IPS-18a (cell line): ENCODE results near the gene PAAF1.
A peak's percentile ranks its signal among the peaks of the same experiment; 100 is the strongest.
"Not testable (repeated sequence)": the region's sequence is repeated elsewhere in the genome, so short reads cannot be mapped to it uniquely, and the experiment has no call there.

Source experiments
- H3K27ac ChIP-seq: one replicate; pipeline ENCODE4 v1.5.1; 2013; ENCODE audit warnings: low read length
- H3K27me3 ChIP-seq: one replicate; pipeline ENCODE4 v1.6.1; 2013; ENCODE audit warnings: mild to moderate bottlenecking, low read length; ENCODE audit not compliant: control insufficient read depth, insufficient read depth
- H3K36me3 ChIP-seq: one replicate; pipeline ENCODE4 v1.6.1; 2013; ENCODE audit warnings: low read depth, low read length; ENCODE audit not compliant: control insufficient read depth
- H3K4me1 ChIP-seq: one replicate; pipeline ENCODE4 v1.6.1; 2013; ENCODE audit warnings: low read depth, low read length; ENCODE audit not compliant: control insufficient read depth
- H3K4me3 ChIP-seq: one replicate; pipeline ENCODE4 v1.5.1; 2013; ENCODE audit warnings: low read length
- H3K9ac ChIP-seq: one replicate; pipeline ENCODE4 v1.6.1; 2013; ENCODE audit warnings: mild to moderate bottlenecking, low read length, moderate library complexity
- H3K9me3 ChIP-seq: one replicate; pipeline ENCODE4 v1.6.1; 2013; ENCODE audit warnings: low read depth, low read length; ENCODE audit not compliant: control insufficient read depth

The PAAF1 gene

GRCh38 chr11:73860202-73860601 is 16.6 kb upstream of the PAAF1 start:
- Histone ChIP-seq H3K4me1 (peaks cover 9% of the 10 kb centered on the region), H3K36me3 (no peaks in the 10 kb centered on the region), H3K27ac (no peak overlapping the region), H3K27me3 (no peaks in the 10 kb centered on the region), H3K9ac (no peak overlapping the region), H3K9me3 (no peaks in the 10 kb centered on the region), H3K4me3 (no peak overlapping the region)

- Histone ChIP-seq H3K27ac (no peak overlapping the region), H3K36me3 (no peaks in the 10 kb centered on the region), H3K4me1 (no peaks in the 10 kb centered on the region), H3K9me3 (no peaks in the 10 kb centered on the region), H3K4me3 (no peak overlapping the region), H3K27me3 (no peaks in the 10 kb centered on the region), H3K9ac (no peak overlapping the region)
These were observed 13.8 kb upstream of the PAAF1 start for GRCh38 chr11:73862986-73863385.

GRCh38 chr11:73866095-73866579 is 10.7 kb upstream of the PAAF1 start:
- Histone ChIP-seq H3K4me3 (no peak overlapping the region), H3K27me3 (no peaks in the 10 kb centered on the region), H3K4me1 (no peaks in the 10 kb centered on the region), H3K27ac (no peak overlapping the region), H3K36me3 (peaks cover 3% of the 10 kb centered on the region), H3K9ac (no peak overlapping the region), H3K9me3 (no peaks in the 10 kb centered on the region)

- no peak overlapping the region for H3K27ac ChIP-seq
- H3K4me3 ChIP-seq = no peak overlapping the region
- no peaks in the 10 kb centered on the region for H3K4me1 ChIP-seq
- no peaks in the 10 kb centered on the region for H3K27me3 ChIP-seq
- H3K9me3 ChIP-seq = no peaks in the 10 kb centered on the region
- H3K36me3 ChIP-seq = peaks cover 6% of the 10 kb centered on the region
- H3K9ac ChIP-seq = no peak overlapping the region
These were observed 10.2 kb upstream of the PAAF1 start for GRCh38 chr11:73866586-73866996.

GRCh38 chr11:73869332-73869949 is 7.4 kb upstream of the PAAF1 start:
- Histone ChIP-seq H3K9ac (no peak overlapping the region), H3K27me3 (no peaks in the 10 kb centered on the region), H3K27ac (no peak overlapping the region), H3K9me3 (no peaks in the 10 kb centered on the region), H3K4me3 (no peak overlapping the region), H3K36me3 (peaks cover 28% of the 10 kb centered on the region), H3K4me1 (no peaks in the 10 kb centered on the region)

GRCh38 chr11:73870261-73870660 is 6.5 kb upstream of the PAAF1 start:
- H3K9me3 ChIP-seq = no peaks in the 10 kb centered on the region
- no peak overlapping the region for H3K4me3 ChIP-seq
- no peak overlapping the region for H3K9ac ChIP-seq
- no peak overlapping the region for H3K27ac ChIP-seq
- no peaks in the 10 kb centered on the region for H3K27me3 ChIP-seq
- H3K4me1 ChIP-seq = peaks cover 2% of the 10 kb centered on the region
- peaks cover 31% of the 10 kb centered on the region for H3K36me3 ChIP-seq

- H3K27me3 ChIP-seq = no peaks in the 10 kb centered on the region
- peaks cover 33% of the 10 kb centered on the region for H3K36me3 ChIP-seq
- H3K9ac ChIP-seq = no peak overlapping the region
These were observed 3.9 kb upstream of the PAAF1 start for GRCh38 chr11:73872749-73873357.

GRCh38 chr11:73875380-73875779 is 1.4 kb upstream of the PAAF1 start:
- H3K4me1 ChIP-seq = peaks cover 7% of the 10 kb centered on the region
- H3K4me3 ChIP-seq = peak overlapping the region; percentile 89
- no peaks in the 10 kb centered on the region for H3K9me3 ChIP-seq
- peak overlapping the region; percentile 100 for H3K9ac ChIP-seq
- peaks cover 33% of the 10 kb centered on the region for H3K36me3 ChIP-seq
- peak overlapping the region; percentile 95 for H3K27ac ChIP-seq
- H3K27me3 ChIP-seq = no peaks in the 10 kb centered on the region

More at GRCh38 chr11:73872749-73873357, 3.9 kb upstream of the PAAF1 start:
- Histone ChIP-seq H3K4me3 (no peak overlapping the region), H3K4me1 (peaks cover 7% of the 10 kb centered on the region), H3K27ac (no peak overlapping the region), H3K9me3 (no peaks in the 10 kb centered on the region)

- peaks cover 33% of the 10 kb centered on the region for H3K36me3 ChIP-seq
- H3K4me3 ChIP-seq = peak overlapping the region; percentile 89
- peak overlapping the region; percentile 100 for H3K9ac ChIP-seq
- no peaks in the 10 kb centered on the region for H3K27me3 ChIP-seq
- peak overlapping the region; percentile 95 for H3K27ac ChIP-seq
- peaks cover 7% of the 10 kb centered on the region for H3K4me1 ChIP-seq
- H3K9me3 ChIP-seq = no peaks in the 10 kb centered on the region
These were observed 959 bp upstream of the PAAF1 start for GRCh38 chr11:73875840-73876239.

- Histone ChIP-seq H3K9me3 (no peaks in the 10 kb centered on the region), H3K27ac (no peak overlapping the region), H3K27me3 (no peaks in the 10 kb centered on the region), H3K4me1 (peaks cover 7% of the 10 kb centered on the region), H3K4me3 (no peak overlapping the region), H3K9ac (no peak overlapping the region), H3K36me3 (peaks cover 6% of the 10 kb centered on the region)
These were observed 2.0 kb downstream of the PAAF1 start for GRCh38 chr11:73878771-73879170.

- not testable (repeated sequence) for H3K27ac ChIP-seq, H3K9me3 ChIP-seq
These were observed 3.6 kb downstream of the PAAF1 start for GRCh38 chr11:73880449-73880848.

GRCh38 chr11:73883856-73884255 is 7.1 kb downstream of the PAAF1 start:
- Histone ChIP-seq H3K27ac (no peak overlapping the region), H3K9me3 (no peaks in the 10 kb centered on the region), H3K27me3 (no peaks in the 10 kb centered on the region), H3K9ac (no peak overlapping the region), H3K4me1 (no peaks in the 10 kb centered on the region), H3K4me3 (no peak overlapping the region), H3K36me3 (no peaks in the 10 kb centered on the region)

More at GRCh38 chr11:73880449-73880848, 3.6 kb downstream of the PAAF1 start:
- H3K4me3 ChIP-seq, H3K4me1 ChIP-seq, H3K9ac ChIP-seq, H3K36me3 ChIP-seq, H3K27me3 ChIP-seq: not testable (repeated sequence)
